Duodenal mucosa (tissue), 2 donors: Measurements from ENCODE around the gene SHOX.

Source experiments
- H3K27ac ChIP-seq: one replicate; pipeline ENCODE4 v1.7.0; 2013; ENCODE audit warnings: low read depth, low read length
- H3K27me3 ChIP-seq, 2 donors: one replicate each; pipeline ENCODE4 v1.7.0; 2013; ENCODE audit warnings: low read length in 2 of 2, control low read depth in 1 of 2; ENCODE audit not compliant: insufficient read depth in 2 of 2, control insufficient read depth in 1 of 2
- H3K36me3 ChIP-seq, 2 donors: one replicate each; pipeline ENCODE4 v1.7.0; 2013; ENCODE audit warnings: low read length in 2 of 2, control low read depth in 1 of 2; ENCODE audit not compliant: insufficient read depth in 2 of 2, control insufficient read depth in 1 of 2
- H3K4me1 ChIP-seq, 2 donors: one replicate each; pipeline ENCODE4 v1.7.0; 2013; ENCODE audit warnings: low read length in 2 of 2, control low read depth in 1 of 2; ENCODE audit not compliant: insufficient read depth in 2 of 2, control insufficient read depth in 1 of 2
- H3K4me3 ChIP-seq, 2 donors: one replicate each; pipeline ENCODE4 v1.7.0; 2013; ENCODE audit warnings: low read length in 2 of 2, low read depth in 1 of 2
- H3K9ac ChIP-seq, 2 donors: one replicate each; pipeline ENCODE4 v1.7.0; 2013; ENCODE audit warnings: low read length in 2 of 2, low read depth in 1 of 2
- H3K9me3 ChIP-seq, 2 donors: one replicate each; pipeline ENCODE4 v1.7.0; 2013; ENCODE audit warnings: low read length in 2 of 2, control low read depth in 1 of 2; ENCODE audit not compliant: control insufficient read depth in 1 of 2

Gene SHOX

DNA sequence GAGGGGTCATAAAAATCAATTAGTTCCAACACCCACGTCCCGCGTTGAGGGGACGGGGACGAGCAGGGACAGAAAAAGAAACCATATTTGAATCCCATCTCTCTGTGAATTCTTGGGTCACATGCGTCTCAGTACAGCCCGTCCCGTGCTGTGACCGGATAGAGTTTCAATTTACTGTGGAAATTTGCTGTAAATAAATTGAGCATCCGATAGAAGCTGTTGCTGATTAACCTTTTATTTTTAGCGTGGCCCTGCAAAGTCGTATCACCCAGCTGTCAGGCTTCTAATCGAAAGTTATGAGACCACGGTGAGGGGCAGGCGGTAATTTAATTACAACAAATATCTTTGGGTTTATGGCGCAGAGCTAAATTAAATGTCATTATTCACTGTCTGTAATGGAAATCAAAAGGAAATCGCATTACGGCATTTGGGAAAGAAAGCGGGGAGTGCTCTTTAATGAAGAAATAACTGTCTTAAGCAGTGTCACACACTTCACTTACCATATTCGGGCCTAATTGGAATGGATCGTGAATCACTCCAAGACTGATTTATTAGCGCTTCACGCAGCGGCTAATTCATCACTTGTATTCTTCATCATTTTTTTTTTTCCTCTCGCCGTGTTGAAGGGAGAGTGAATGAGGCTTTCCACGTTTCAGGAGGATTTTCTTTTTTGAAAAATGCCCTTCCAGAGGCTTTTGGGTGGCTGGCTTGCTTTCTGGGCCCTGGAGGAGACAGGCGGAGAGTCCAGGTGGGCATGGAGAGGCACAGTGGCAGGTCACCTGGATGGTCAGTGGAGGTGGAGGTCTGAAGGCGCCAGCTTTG, 7.3 kb downstream of the SHOX start:
- Histone ChIP-seq H3K9me3 (no peaks in the 10 kb centered on the region), H3K36me3 (no peaks in the 10 kb centered on the region), H3K4me1 (peaks cover 9 to 15% of the 10 kb centered on the region in 2 donors), H3K27me3 (peaks cover 37 to 52% of the 10 kb centered on the region in 2 donors), H3K9ac (no peak overlapping the region), H3K27ac (no peak overlapping the region), H3K4me3 (peak overlapping the region; percentile 50 to 56)

DNA sequence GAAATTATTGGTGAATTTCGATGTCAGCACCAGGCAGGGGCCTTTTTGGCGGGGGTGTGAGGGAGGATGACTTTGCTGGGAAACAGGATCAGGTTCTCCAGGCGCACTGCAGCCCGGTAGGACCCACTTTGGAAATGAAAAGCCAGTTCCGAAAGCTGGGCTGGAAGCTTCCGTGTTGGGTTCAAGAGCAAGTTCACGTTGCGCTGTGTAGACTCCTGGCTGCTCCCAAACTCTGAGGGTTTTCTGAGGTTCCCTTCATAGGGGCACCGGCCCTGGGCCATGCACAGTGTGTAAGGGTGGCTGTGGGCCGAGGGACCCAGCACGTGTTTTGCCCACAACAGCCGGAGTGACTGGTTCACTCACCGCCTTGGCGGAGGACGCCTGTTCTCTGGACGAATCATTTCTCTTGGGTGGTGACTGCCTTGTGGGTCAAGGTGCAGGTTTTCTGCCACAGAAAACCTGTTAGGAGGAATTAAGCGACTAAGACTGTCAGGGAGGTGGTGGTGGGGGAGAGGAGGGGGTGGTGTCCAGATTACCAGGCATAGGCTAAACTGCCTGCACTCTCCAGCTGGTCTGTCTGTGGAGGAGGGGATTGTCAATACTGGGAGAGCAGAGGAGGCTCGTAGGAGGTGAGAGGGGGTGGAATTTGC, 8.0 kb downstream of the SHOX start:
- H3K27me3 ChIP-seq: peaks cover 34 to 47% of the 10 kb centered on the region in 2 donors
- peak overlapping the region; percentile 50 to 56 for H3K4me3 ChIP-seq
- peaks cover 9 to 15% of the 10 kb centered on the region in 2 donors for H3K4me1 ChIP-seq
- no peaks in the 10 kb centered on the region for H3K9me3 ChIP-seq
- no peaks in the 10 kb centered on the region for H3K36me3 ChIP-seq
- no peak overlapping the region for H3K9ac ChIP-seq
- no peak overlapping the region for H3K27ac ChIP-seq

DNA sequence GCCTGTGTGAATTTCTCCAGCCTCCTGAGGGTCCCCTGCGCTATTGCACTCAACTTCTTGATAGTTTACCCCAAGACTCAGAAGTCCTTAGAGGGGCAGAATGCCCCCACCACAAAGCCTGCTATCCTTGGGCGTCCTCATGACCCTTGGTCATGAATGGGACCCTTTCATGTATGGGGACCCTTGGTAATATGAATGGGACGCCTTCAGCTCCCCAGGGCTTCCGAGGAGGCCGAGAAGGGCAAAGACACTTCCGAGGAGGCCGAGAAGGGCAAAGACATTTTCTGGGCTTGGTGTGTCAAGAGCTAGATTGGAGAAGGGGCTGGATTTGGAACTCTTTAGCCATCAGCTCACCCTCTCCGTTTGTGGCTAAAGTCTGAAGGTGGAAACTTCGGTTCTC, 8.6 kb downstream of the SHOX start:
- Histone ChIP-seq H3K36me3 (no peaks in the 10 kb centered on the region), H3K9ac (no peak overlapping the region), H3K4me1 (peaks cover 9 to 15% of the 10 kb centered on the region in 2 donors), H3K27me3 (peaks cover 29 to 43% of the 10 kb centered on the region in 2 donors), H3K4me3 (no peak overlapping the region), H3K27ac (no peak overlapping the region), H3K9me3 (no peaks in the 10 kb centered on the region)

DNA sequence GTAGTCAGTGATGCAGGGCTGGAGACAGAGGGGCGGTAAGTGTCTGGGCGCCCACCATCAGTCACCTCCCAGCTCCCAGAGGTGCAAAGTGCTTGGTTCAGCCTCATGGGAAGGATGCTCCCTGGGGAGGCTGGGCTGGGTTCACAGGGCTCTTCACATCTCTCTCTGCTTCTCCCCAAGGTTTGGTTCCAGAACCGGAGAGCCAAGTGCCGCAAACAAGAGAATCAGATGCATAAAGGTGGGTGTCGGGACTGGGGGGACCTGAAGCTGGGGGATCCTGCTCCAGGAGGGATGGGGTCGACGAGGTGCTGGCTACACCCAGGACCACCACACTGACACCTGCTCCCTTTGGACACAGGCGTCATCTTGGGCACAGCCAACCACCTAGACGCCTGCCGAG, 10.1 kb downstream of the SHOX start:
- H3K4me3 ChIP-seq: no peak overlapping the region
- H3K4me1 ChIP-seq: peaks cover 9 to 15% of the 10 kb centered on the region in 2 donors
- H3K9me3 ChIP-seq: no peaks in the 10 kb centered on the region
- H3K9ac ChIP-seq: no peak overlapping the region
- peaks cover 23 to 33% of the 10 kb centered on the region in 2 donors for H3K27me3 ChIP-seq
- no peak overlapping the region for H3K27ac ChIP-seq
- no peaks in the 10 kb centered on the region for H3K36me3 ChIP-seq

DNA sequence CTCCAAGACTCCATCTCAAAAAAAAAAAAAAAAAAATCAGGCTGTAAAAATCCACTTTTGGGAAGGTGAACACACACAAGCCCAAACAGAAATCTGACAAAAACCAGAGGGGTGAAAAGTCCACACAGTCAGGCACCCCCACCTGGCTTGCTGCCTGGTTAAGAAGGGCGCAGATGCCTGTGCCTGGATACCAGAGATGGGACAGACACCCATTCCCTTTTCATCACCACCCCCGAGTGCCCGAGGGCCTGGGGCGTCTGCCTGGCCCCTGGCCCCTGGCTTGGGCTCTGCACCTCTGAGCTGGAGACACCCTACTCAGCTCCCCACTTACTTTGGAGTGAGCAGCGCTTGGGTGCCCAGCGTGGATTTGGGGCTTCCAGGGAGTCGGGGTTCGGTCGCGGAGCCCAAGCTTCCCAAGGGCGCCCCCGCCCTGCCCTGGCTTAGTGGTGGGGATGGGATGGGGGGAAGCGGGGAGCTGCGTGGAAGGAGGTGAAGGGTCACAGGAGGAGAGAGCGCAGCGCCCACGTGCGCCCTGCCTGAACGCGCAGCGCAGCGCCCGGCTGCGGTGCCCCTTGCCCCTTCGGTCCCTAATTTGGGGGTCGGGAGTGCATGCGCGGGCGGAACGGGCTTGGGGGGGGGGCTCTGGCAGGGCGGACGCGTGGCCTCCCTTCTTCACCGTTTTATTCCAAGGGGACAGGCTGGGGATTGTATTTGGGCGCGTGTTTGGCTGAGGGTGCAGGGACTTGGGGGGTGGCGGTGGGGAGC, 11.3 kb downstream of the SHOX start:
- H3K4me1 ChIP-seq: peaks cover 9 to 15% of the 10 kb centered on the region in 2 donors
- H3K36me3 ChIP-seq: no peaks in the 10 kb centered on the region
- H3K27me3 ChIP-seq: peaks cover 20 to 30% of the 10 kb centered on the region in 2 donors
- H3K9me3 ChIP-seq: no peaks in the 10 kb centered on the region
- H3K4me3 ChIP-seq: no peak overlapping the region
- no peak overlapping the region for H3K27ac ChIP-seq
- no peak overlapping the region for H3K9ac ChIP-seq

DNA sequence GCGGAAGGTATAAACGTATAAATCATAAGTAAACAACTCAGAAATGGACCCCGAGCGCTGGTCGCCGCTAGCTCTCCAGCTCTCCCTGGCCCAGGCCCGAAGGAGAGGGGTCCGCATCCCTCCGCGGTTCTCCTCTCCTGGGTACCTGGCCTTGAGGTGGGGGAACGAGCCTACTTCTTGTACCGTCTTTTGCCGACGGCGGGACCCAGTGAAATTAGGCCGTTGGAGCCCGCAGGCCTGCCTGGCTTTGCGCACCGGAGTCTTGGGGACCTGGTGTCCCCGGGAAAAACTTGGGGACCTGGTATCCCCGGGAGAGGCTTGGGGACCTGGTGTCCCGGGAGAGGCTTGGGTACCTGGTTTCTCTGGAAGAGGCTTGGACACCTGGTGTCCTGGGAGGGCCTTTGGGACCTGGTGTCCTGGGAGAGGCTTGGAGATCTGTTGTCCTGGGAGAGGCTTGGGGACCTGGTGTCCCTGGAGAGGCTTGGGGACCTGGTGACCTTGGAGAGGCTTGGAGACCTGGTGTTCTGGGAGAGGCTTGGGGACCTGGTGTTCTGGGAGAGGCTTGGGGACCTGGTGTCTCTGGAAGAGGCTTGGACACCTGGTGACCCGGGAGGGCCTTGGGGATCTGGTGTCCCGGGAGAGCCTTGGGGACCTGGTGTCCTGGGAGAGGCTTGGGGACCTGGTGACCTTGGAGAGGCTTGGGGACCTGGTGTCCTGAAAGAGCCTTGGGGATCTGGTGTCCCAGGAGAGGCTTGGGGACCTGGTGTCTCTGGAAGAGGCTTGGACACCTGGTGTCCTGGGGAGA, 12.0 kb downstream of the SHOX start:
- Histone ChIP-seq H3K27me3 (peaks cover 12 to 22% of the 10 kb centered on the region in 2 donors), H3K9me3 (no peaks in the 10 kb centered on the region), H3K27ac (no peak overlapping the region), H3K36me3 (no peaks in the 10 kb centered on the region), H3K4me1 (peaks cover 9 to 11% of the 10 kb centered on the region in 2 donors), H3K4me3 (no peak overlapping the region), H3K9ac (no peak overlapping the region)

DNA sequence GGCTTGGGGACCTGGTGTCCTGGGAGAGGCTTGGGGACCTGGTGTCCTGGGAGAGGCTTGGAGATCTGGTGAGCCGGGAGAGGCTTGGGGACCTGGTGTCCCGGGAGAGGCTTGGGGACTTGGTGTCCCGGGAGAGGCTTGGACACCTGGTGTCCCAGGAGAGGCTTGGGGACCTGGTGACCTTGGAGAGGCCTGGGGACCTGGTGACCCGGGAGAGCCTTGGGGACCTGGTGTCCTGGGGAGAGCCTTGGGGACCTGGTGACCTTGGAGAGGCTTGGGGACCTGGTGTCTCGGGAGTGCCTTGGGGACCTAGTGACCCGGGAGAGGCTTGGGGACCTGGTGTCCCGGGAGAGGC, 12.6 kb downstream of the SHOX start:
- Histone ChIP-seq H3K27ac (no peak overlapping the region), H3K4me1 (peaks cover 6 to 9% of the 10 kb centered on the region in 2 donors), H3K9ac (no peak overlapping the region), H3K9me3 (no peaks in the 10 kb centered on the region), H3K36me3 (no peaks in the 10 kb centered on the region), H3K4me3 (no peak overlapping the region), H3K27me3 (peaks cover 7 to 16% of the 10 kb centered on the region in 2 donors)

DNA sequence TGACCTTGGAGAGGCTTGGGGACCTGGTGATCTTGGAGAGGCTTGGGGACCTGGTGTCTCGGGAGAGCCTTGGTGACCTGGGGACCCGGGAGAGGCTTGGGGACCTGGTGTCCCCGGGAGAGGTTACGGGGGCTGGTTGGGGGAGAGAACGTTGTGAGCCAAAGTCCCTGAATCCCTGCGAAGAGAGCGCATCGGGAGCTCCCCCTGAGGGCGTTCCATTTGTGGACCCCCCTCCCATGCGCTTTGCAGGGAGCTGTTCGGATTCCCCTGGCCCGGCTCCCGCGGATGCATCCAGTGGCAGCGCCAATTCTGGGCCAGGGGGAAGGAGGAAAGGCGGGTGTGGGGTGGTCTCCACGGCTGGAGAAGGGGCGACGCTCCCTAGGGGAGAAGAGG, 13.3 kb downstream of the SHOX start:
- Histone ChIP-seq H3K27ac (no peak overlapping the region), H3K36me3 (no peaks in the 10 kb centered on the region), H3K9ac (peak overlapping the region in 1 of 2 donors; percentile 18), H3K4me3 (peak overlapping the region; percentile 58 to 75), H3K9me3 (no peaks in the 10 kb centered on the region), H3K4me1 (peaks cover 3 to 4% of the 10 kb centered on the region in 2 donors), H3K27me3 (peaks cover 4 to 13% of the 10 kb centered on the region in 2 donors)

DNA sequence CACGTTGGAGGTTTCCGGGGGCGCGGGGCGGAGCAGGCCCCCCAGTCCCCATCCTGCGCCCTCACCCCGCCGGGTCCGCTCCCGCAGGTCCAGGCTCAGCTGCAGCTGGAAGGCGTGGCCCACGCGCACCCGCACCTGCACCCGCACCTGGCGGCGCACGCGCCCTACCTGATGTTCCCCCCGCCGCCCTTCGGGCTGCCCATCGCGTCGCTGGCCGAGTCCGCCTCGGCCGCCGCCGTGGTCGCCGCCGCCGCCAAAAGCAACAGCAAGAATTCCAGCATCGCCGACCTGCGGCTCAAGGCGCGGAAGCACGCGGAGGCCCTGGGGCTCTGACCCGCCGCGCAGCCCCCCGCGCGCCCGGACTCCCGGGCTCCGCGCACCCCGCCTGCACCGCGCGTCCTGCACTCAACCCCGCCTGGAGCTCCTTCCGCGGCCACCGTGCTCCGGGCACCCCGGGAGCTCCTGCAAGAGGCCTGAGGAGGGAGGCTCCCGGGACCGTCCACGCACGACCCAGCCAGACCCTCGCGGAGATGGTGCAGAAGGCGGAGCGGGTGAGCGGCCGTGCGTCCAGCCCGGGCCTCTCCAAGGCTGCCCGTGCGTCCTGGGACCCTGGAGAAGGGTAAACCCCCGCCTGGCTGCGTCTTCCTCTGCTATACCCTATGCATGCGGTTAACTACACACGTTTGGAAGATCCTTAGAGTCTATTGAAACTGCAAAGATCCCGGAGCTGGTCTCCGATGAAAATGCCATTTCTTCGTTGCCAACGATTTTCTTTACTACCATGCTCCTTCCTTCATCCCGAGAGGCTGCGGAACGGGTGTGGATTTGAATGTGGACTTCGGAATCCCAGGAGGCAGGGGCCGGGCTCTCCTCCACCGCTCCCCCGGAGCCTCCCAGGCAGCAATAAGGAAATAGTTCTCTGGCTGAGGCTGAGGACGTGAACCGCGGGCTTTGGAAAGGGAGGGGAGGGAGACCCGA, 14.0 kb downstream of the SHOX start:
- Histone ChIP-seq H3K9me3 (no peaks in the 10 kb centered on the region), H3K36me3 (no peaks in the 10 kb centered on the region), H3K4me3 (peak overlapping the region; percentile 58 to 75), H3K4me1 (no peaks in the 10 kb centered on the region), H3K9ac (peak overlapping the region in 1 of 2 donors; percentile 47), H3K27ac (no peak overlapping the region), H3K27me3 (peaks cover 4 to 6% of the 10 kb centered on the region in 2 donors)
